OCI-LY7 (cell line): ENCODE data around the gene GZF1.

Source experiments
- EZH2phosphoT487 ChIP-seq: fragments of 200-600 bp; sonication (generic); IDR thresholded peaks from 2 replicates; pipeline ENCODE4 v1.6.1; 2018; ENCODE audit warnings: low read depth, borderline replicate concordance, mild to moderate bottlenecking, mixed run types, antibody characterized with exemption, low read length, moderate library complexity, mixed read lengths
- TF ChIP-seq, protein P1 (sequence below): fragments of 200-600 bp; sonication (generic); conservative IDR thresholded peaks from 2 replicates; pipeline ENCODE4 v1.5.1; 2014; ENCODE audit warnings: mild to moderate bottlenecking, antibody characterized with exemption, low read length, moderate library complexity, mixed read lengths

DNA sequence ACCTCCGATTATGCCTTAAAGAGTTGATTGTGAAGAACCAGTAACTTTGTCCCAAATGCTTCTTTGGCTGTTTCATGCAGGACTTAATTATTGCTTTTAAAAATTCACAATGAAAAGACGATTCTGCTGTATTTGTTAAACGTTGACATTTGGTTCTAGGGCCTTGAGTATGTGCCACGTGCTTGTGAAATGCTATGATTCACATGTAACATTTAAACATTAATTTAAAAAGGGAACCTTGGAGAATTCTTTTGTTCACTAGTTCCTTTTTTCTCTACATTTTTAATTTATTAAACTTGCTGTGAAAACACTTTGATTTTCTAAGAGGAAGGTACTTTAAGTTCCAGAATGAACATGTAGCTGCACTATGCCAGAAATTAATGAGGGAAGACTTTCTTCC is 9.5 kb downstream of the GZF1 start:
- TF ChIP-seq, protein P1, sequence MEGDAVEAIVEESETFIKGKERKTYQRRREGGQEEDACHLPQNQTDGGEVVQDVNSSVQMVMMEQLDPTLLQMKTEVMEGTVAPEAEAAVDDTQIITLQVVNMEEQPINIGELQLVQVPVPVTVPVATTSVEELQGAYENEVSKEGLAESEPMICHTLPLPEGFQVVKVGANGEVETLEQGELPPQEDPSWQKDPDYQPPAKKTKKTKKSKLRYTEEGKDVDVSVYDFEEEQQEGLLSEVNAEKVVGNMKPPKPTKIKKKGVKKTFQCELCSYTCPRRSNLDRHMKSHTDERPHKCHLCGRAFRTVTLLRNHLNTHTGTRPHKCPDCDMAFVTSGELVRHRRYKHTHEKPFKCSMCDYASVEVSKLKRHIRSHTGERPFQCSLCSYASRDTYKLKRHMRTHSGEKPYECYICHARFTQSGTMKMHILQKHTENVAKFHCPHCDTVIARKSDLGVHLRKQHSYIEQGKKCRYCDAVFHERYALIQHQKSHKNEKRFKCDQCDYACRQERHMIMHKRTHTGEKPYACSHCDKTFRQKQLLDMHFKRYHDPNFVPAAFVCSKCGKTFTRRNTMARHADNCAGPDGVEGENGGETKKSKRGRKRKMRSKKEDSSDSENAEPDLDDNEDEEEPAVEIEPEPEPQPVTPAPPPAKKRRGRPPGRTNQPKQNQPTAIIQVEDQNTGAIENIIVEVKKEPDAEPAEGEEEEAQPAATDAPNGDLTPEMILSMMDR: no peak
- TF ChIP-seq EZH2phosphoT487: no peak
